GM21576 (cell line): Measurements from ENCODE around the gene DLL3.
"Not testable (repeated sequence)": the region's sequence is repeated elsewhere in the genome, so short reads cannot be mapped to it uniquely, and the experiment has no call there.

Experiments used
- ATAC-seq: cut with Tn5 transposase; IDR thresholded peaks from one replicate; pipeline ENCODE4 v1.9.1; 2021; ENCODE audit warnings: mild to moderate bottlenecking, moderate library complexity; ENCODE audit not compliant: unreplicated experiment

Gene DLL3

GRCh38 chr19:39498798-39499642 is at the start of gene DLL3:
DLL3 (plus strand) TSS chr19:39498947; CDS start chr19:39498975, 28 bp downstream.
- ATAC-seq, result no peak

GRCh38 chr19:39449116-39449797 is 49.5 kb upstream of the DLL3 start:
- no peak for ATAC-seq

GRCh38 chr19:39451257-39451656 is 47.5 kb upstream of the DLL3 start:
- ATAC-seq, result not testable (repeated sequence)

GRCh38 chr19:39463403-39463802 is 35.3 kb upstream of the DLL3 start:
- ATAC-seq, result no peak

- ATAC-seq, result no peak
Measured at GRCh38 chr19:39465956-39466747, 32.6 kb upstream of the DLL3 start.

- no peak for ATAC-seq
Measured at GRCh38 chr19:39467941-39468340, 30.8 kb upstream of the DLL3 start.

GRCh38 chr19:39469036-39469435 is 29.7 kb upstream of the DLL3 start:
- ATAC-seq, result no peak

GRCh38 chr19:39469567-39469966 is 29.2 kb upstream of the DLL3 start:
- ATAC-seq, result no peak

GRCh38 chr19:39470724-39471339 is 27.9 kb upstream of the DLL3 start:
- ATAC-seq, result no peak

GRCh38 chr19:39471756-39472536 is 26.8 kb upstream of the DLL3 start:
- no peak for ATAC-seq

GRCh38 chr19:39472746-39473442 is 25.9 kb upstream of the DLL3 start:
- ATAC-seq, result no peak

- ATAC-seq, result no peak
Measured at GRCh38 chr19:39473443-39473960, 25.2 kb upstream of the DLL3 start.

GRCh38 chr19:39474139-39474620 is 24.6 kb upstream of the DLL3 start:
- no peak for ATAC-seq

- no peak for ATAC-seq
Measured at GRCh38 chr19:39475748-39476147, 23.0 kb upstream of the DLL3 start.

GRCh38 chr19:39479319-39479801 is 19.4 kb upstream of the DLL3 start:
- ATAC-seq, result not testable (repeated sequence)

- ATAC-seq, result no peak
Measured at GRCh38 chr19:39479916-39480315, 18.8 kb upstream of the DLL3 start.

- peak; percentile 84 for ATAC-seq
Measured at GRCh38 chr19:39480337-39481228, 18.2 kb upstream of the DLL3 start, which contains the start of gene TIMM50. TIMM50 (plus strand) TSS chr19:39480838; CDS start chr19:39480854, 16 bp downstream.

- no peak for ATAC-seq
Measured at GRCh38 chr19:39481229-39481545, 17.6 kb upstream of the DLL3 start.
